ENCODE data around the gene CASP14. TPM values are rescaled to one million over a fixed set of nuclear protein-coding genes. Genes with fewer than 3 reads are reported as not detected.

CASP14 gene, protein sequence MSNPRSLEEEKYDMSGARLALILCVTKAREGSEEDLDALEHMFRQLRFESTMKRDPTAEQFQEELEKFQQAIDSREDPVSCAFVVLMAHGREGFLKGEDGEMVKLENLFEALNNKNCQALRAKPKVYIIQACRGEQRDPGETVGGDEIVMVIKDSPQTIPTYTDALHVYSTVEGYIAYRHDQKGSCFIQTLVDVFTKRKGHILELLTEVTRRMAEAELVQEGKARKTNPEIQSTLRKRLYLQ
- under 1 TPM in 1 of 3 donors, not detected in 2; 0.29 TPM for total RNA-seq

GRCh38 chr19:15048885-15049541, at the start of gene CASP14:
TSS of gene CASP14 (plus strand) at chr19:15049480. CDS start at chr19:15052252, 2,772 bp downstream.
- Histone ChIP-seq H3K27me3 (no peaks in the 10 kb centered on the region), H3K4me1 (no peaks in the 10 kb centered on the region), H3K36me3 (no peaks in the 10 kb centered on the region), H3K4me3 (no peak within 1 kb of the TSS), H3K9me3 (no peaks in the 10 kb centered on the region), H3K27ac (no peak within 1 kb of the TSS)
- TF ChIP-seq POLR2A (IDR thresholded peaks at IDR 0.05) (no peak), POLR2AphosphoS5 (IDR thresholded peaks at IDR 0.05) (no peak)
- TF ChIP-seq, protein P1, sequence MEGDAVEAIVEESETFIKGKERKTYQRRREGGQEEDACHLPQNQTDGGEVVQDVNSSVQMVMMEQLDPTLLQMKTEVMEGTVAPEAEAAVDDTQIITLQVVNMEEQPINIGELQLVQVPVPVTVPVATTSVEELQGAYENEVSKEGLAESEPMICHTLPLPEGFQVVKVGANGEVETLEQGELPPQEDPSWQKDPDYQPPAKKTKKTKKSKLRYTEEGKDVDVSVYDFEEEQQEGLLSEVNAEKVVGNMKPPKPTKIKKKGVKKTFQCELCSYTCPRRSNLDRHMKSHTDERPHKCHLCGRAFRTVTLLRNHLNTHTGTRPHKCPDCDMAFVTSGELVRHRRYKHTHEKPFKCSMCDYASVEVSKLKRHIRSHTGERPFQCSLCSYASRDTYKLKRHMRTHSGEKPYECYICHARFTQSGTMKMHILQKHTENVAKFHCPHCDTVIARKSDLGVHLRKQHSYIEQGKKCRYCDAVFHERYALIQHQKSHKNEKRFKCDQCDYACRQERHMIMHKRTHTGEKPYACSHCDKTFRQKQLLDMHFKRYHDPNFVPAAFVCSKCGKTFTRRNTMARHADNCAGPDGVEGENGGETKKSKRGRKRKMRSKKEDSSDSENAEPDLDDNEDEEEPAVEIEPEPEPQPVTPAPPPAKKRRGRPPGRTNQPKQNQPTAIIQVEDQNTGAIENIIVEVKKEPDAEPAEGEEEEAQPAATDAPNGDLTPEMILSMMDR (IDR thresholded peaks at IDR 0.05) = no peak
- intact Hi-C loops (cut with DNase I; ENCODE audit: low total_unique reads) = no loop called here
- DNase-seq (ENCODE audit: low spot score in 2 of 2) = no peak

DNA sequence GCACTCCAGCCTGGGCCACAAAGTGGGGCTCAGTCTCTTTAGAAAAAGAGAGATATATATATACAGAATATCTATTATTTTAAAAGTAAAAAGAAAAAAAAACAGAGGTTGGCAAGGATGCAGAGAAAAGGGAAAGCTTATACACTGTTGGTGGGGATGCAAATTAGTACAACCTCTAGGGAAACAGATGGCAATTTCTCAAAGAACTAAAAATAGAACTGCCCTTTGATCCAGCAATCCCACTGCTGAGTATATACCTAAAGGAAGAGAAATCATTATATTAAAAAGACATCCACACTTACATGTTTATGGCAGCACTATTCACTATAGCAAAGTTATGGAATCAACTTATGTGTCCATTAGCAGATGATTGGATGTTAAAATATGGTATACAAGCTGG, 41.0 kb upstream of the CASP14 start:
- Histone ChIP-seq H3K27me3 (peaks cover 0 to 37% of the 10 kb centered on the region in 2 donors), H3K4me3 (no peak overlapping the region), H3K27ac (no peak overlapping the region), H3K36me3 (no peaks in the 10 kb centered on the region), H3K9me3 (no peaks in the 10 kb centered on the region), H3K4me1 (no peaks in the 10 kb centered on the region)
- TF ChIP-seq, protein P1 (IDR thresholded peaks at IDR 0.05) = no peak
- DNase-seq (ENCODE audit: low spot score in 2 of 2) = no peak
- intact Hi-C loops (cut with DNase I; ENCODE audit: low total_unique reads) = no loop called here

- H3K4me3 ChIP-seq = peak overlapping the region in 2 of 3 donors; percentile 8 to 18
- no peak overlapping the region for H3K27ac ChIP-seq
- peaks cover 0 to 3% of the 10 kb centered on the region in 2 donors for H3K9me3 ChIP-seq
- TF ChIP-seq, protein P1 (IDR thresholded peaks at IDR 0.05) = no peak
- TF ChIP-seq POLR2A (IDR thresholded peaks at IDR 0.05) (no peak), POLR2AphosphoS5 (IDR thresholded peaks at IDR 0.05) (no peak)
- DNase-seq (ENCODE audit: low spot score in 2 of 2) = no peak
- no peaks in the 10 kb centered on the region for H3K36me3 ChIP-seq
- intact Hi-C loops (cut with DNase I; ENCODE audit: low total_unique reads) = no loop called here
- no peaks in the 10 kb centered on the region for H3K4me1 ChIP-seq
- peaks cover 0 to 42% of the 10 kb centered on the region in 2 donors for H3K27me3 ChIP-seq
Measured at GRCh38 chr19:15010501-15011300, 38.6 kb upstream of the CASP14 start.

DNA sequence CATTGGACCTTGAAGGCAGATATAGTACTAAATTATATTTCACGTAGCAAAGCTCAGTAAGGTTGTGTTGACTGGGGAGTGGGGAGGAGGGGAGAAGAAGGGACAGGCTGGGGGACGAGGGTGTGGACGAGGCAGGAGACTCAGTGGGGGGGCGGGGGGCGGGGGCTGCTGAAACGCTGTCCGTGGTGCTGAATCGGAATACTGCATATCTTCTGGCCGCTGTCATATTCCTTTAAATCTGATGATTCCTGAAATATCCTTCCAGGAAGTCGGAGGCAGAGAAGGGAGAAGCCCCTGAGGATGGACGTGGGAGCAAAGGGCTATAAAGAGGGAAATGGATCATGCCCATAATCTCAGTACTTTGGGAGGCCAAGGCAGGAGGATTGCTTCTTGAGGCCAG, 34.7 kb upstream of the CASP14 start:
- no peak for TF ChIP-seq POLR2A (IDR thresholded peaks at IDR 0.05)
- TF ChIP-seq POLR2AphosphoS5 (IDR thresholded peaks at IDR 0.05) = no peak
- TF ChIP-seq, protein P1 (IDR thresholded peaks at IDR 0.05) = no peak
- Histone ChIP-seq H3K9me3 (peaks cover 0 to 3% of the 10 kb centered on the region in 2 donors), H3K4me3 (no peak overlapping the region), H3K27ac (no peak overlapping the region), H3K27me3 (peaks cover 0 to 39% of the 10 kb centered on the region in 2 donors), H3K36me3 (no peaks in the 10 kb centered on the region), H3K4me1 (no peaks in the 10 kb centered on the region)
- DNase-seq (ENCODE audit: low spot score in 2 of 2) = no peak
- intact Hi-C loops (cut with DNase I; ENCODE audit: low total_unique reads) = no loop called here

Data from breast epithelium (tissue), 4 donors.